ENCODE measurements around the gene PRKAG1. TPM values are rescaled to one million over a fixed set of nuclear protein-coding genes. Genes with fewer than 3 reads are reported as not detected.

PRKAG1 gene
- total and polyA plus RNA-seq, 10 of the 15 experiments (the other 5 are each of a cell fraction or from before 2014, with no cell fraction given), result 44.5 to 91.6 (median 60.9) TPM

DNA sequence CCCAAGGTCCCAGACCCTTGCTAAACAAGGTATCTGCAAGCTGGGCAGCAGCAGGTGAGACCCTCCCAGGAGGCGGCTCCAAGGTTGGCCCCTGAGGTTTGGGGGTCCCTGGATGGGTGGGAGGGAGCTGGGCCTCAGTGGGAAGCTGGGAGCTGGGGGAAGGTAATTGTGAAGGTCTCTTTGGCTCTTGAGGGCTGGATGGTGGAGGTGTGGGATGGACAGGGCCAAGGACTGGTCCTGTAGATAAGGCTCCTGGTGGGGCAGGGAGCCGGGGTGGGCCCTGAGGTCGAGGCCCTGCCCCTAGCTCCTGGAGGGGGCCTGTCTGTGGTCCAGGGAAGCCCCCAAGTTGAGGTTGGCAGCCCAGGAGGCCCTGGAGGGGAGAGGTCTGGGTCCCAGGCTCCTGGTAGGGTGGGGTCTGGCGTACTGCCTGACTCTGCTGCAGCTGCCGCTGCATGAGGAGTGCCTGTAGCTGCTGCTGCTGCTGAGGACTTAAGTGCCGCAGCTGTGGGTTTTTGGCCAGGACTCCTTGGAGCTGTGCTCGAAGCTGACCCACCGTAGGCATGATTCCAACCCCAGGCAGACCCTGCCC lies 13.1 kb upstream of the PRKAG1 start:
- no peaks in the 10 kb centered on the region for H4K20me1 ChIP-seq (ENCODE audit: control insufficient read depth, insufficient read depth)
- no peak overlapping the region for H2AFZ ChIP-seq (ENCODE audit: control insufficient read depth, low read depth, low read length)
- no peaks in the 10 kb centered on the region for H3K79me2 ChIP-seq (ENCODE audit: control insufficient read depth, insufficient read depth, low read length)
- H3K36me3 ChIP-seq (ENCODE audit: control insufficient read depth in 2 of 2, insufficient read depth in 2 of 2, low read length in 1 of 2), result peaks cover 22 to 36% of the 10 kb centered on the region in 2 experiments
- H3K27ac ChIP-seq (ENCODE audit: control insufficient read depth, insufficient read depth), result no peak overlapping the region
- FAIRE-seq (no peak), ATAC-seq (peak; percentile 19), DNase-seq (ENCODE audit: low read depth, low spot score) (no peak)
- no peak overlapping the region for H3K9ac ChIP-seq (ENCODE audit: control insufficient read depth, insufficient read depth, low read length)
- TF ChIP-seq POLR2A (IDR thresholded peaks at IDR 0.05; ENCODE audit: low read depth, low read length) (0 out of 2 replicates have a peak, but pooled peaks have one; percentile 1), NFXL1 (IDR thresholded peaks at IDR 0.05; ENCODE audit: borderline replicate concordance) (no peak)
- CTCF ChIA-PET, result interaction anchor here (0.9 to 1.0 kb wide), 2 partner anchors 12 to 32 kb away, joined by 3 read pairs; no protein-coding TSS in a partner anchor
- POLR2A ChIA-PET, result no interaction called here
- intact Hi-C loops (cut with micrococcal nuclease; ENCODE audit: unreplicated experiment) (no loop called here), in situ Hi-C loops (cut with MboI) (no loop called here)
- no peak overlapping the region for H3K4me3 ChIP-seq
- no peaks in the 10 kb centered on the region for H3K4me1 ChIP-seq (ENCODE audit: control insufficient read depth, insufficient read depth, low read length)
- BruUV-seq (replicated peaks), result no TSS peak
- H3K27me3 ChIP-seq (replicated peaks in 1 of 2; ENCODE audit: control insufficient read depth in 2 of 2, insufficient read depth in 2 of 2, low read length in 1 of 2), result no peaks in the 10 kb centered on the region
- SMC1A ChIA-PET (ENCODE audit: uncharacterized antibody, unreplicated experiment), result interaction anchor here (0.7 kb wide), 1 partner anchor 12 kb away, joined by 3 read pairs; no protein-coding TSS in a partner anchor
- H3K9me3 ChIP-seq (replicated peaks; ENCODE audit: control insufficient read depth, insufficient read depth, low read length), result no peaks in the 10 kb centered on the region
- RAD21 ChIA-PET (ENCODE audit: unreplicated experiment), result no interaction called here
- H3K4me2 ChIP-seq (ENCODE audit: control insufficient read depth, insufficient read depth), result no peak overlapping the region
- WGBS (ENCODE audit: insufficient coverage, insufficient replicate concordance, low lambda C conversion rate, missing lambda C conversion rate), result 88% methylated on average over 8 of the region's 8 CpGs

DNA sequence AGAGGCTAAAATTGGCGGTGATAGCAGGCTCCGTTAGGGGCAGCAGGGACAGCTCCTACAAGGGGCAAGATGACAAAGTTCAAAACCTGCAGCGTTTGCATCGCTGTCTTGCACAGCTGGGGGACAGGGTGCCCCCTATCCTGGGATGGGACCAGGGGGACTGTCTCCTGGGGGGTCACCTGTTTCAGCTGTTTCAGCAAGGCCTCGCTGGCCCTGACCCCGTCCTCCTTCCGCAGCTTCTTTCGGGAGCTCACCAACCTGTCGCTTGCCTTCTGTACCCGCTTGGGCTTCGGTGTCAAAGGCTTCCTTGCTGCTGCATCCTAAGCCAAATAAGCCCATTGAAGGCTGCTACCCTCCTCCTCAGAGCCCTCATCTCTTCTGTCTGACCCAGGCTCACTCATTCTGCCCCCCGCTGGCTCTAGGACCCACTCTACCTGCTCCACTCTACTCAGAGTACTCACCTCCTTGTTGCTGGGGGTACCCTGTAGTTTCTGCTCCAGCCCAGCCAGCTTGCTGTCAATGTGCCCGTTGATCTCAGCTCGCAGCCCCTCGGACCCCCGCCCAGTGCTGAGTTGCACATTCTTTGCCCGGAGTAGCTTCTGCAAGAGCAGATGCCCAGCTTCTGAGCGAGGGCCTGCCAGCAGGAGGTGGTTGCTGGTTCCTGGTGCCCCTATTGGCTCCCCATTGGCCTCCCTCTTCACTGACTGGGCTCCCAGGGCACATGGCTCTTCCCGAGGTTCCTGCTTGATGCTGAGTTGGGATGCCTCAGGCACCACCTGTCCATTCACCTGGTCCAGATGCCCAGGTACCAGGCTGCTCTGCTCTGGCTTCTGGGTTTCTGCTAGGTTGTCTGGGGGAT lies 12.4 kb upstream of the PRKAG1 start:
- ChIA-PET POLR2A (no interaction called here), RAD21 (ENCODE audit: unreplicated experiment) (interaction anchor here (1.5 kb wide), 1 partner anchor 12 kb away, joined by 3 read pairs; no protein-coding TSS in a partner anchor), SMC1A (ENCODE audit: uncharacterized antibody, unreplicated experiment) (no interaction called here), CTCF (interaction anchor here (0.9 to 1.8 kb wide), 3 partner anchors 13 to 33 kb away, joined by 3 to 13 read pairs (median 3); no protein-coding TSS in a partner anchor)
- Histone ChIP-seq H3K79me2 (ENCODE audit: control insufficient read depth, insufficient read depth, low read length) (no peaks in the 10 kb centered on the region), H3K9me3 (replicated peaks; ENCODE audit: control insufficient read depth, insufficient read depth, low read length) (no peaks in the 10 kb centered on the region), H3K4me2 (ENCODE audit: control insufficient read depth, insufficient read depth) (no peak overlapping the region), H3K4me1 (ENCODE audit: control insufficient read depth, insufficient read depth, low read length) (no peaks in the 10 kb centered on the region), H3K4me3 (no peak overlapping the region), H4K20me1 (ENCODE audit: control insufficient read depth, insufficient read depth) (no peaks in the 10 kb centered on the region), H3K27ac (ENCODE audit: control insufficient read depth, insufficient read depth) (no peak overlapping the region), H3K36me3 (ENCODE audit: control insufficient read depth in 2 of 2, insufficient read depth in 2 of 2, low read length in 1 of 2) (peaks cover 23 to 41% of the 10 kb centered on the region in 2 experiments), H2AFZ (ENCODE audit: control insufficient read depth, low read depth, low read length) (no peak overlapping the region), H3K27me3 (replicated peaks in 1 of 2; ENCODE audit: control insufficient read depth in 2 of 2, insufficient read depth in 2 of 2, low read length in 1 of 2) (no peaks in the 10 kb centered on the region), H3K9ac (ENCODE audit: control insufficient read depth, insufficient read depth, low read length) (no peak overlapping the region)
- no peak for FAIRE-seq
- TF ChIP-seq, protein P1, sequence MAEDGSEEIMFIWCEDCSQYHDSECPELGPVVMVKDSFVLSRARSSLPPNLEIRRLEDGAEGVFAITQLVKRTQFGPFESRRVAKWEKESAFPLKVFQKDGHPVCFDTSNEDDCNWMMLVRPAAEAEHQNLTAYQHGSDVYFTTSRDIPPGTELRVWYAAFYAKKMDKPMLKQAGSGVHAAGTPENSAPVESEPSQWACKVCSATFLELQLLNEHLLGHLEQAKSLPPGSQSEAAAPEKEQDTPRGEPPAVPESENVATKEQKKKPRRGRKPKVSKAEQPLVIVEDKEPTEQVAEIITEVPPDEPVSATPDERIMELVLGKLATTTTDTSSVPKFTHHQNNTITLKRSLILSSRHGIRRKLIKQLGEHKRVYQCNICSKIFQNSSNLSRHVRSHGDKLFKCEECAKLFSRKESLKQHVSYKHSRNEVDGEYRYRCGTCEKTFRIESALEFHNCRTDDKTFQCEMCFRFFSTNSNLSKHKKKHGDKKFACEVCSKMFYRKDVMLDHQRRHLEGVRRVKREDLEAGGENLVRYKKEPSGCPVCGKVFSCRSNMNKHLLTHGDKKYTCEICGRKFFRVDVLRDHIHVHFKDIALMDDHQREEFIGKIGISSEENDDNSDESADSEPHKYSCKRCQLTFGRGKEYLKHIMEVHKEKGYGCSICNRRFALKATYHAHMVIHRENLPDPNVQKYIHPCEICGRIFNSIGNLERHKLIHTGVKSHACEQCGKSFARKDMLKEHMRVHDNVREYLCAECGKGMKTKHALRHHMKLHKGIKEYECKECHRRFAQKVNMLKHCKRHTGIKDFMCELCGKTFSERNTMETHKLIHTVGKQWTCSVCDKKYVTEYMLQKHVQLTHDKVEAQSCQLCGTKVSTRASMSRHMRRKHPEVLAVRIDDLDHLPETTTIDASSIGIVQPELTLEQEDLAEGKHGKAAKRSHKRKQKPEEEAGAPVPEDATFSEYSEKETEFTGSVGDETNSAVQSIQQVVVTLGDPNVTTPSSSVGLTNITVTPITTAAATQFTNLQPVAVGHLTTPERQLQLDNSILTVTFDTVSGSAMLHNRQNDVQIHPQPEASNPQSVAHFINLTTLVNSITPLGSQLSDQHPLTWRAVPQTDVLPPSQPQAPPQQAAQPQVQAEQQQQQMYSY (CRISPR knock-in tag; IDR thresholded peaks at IDR 0.05), result no peak
- TF ChIP-seq POLR2A (IDR thresholded peaks at IDR 0.05; ENCODE audit: low read depth, low read length), result peak; percentile 57; the same call in 1 of the 2 replicates
- in situ Hi-C loops (cut with MboI) (no loop called here), intact Hi-C loops (cut with micrococcal nuclease; ENCODE audit: unreplicated experiment) (no loop called here)
- 94% methylated on average over 16 of the region's 19 CpGs for WGBS (ENCODE audit: insufficient coverage, insufficient replicate concordance, low lambda C conversion rate, missing lambda C conversion rate)
- BruUV-seq (replicated peaks), result TSS peak; percentile 5
- no peak; the same call in 2 of the 3 replicates for ATAC-seq
- no peak for DNase-seq (ENCODE audit: low read depth, low spot score)

Measured in GM12878 (cell line).